GM12878 (cell line): ENCODE results near the gene IRF2BPL. TPM values are rescaled to one million over a fixed set of nuclear protein-coding genes. Genes with fewer than 3 reads are reported as not detected.

Source experiments
- BCL11A ChIP-seq: IDR thresholded peaks from 2 replicates; pipeline ENCODE4 v1.6.1; 2011; ENCODE audit warnings: low read depth, low read length
- CREM ChIP-seq: IDR thresholded peaks from 2 replicates; pipeline ENCODE4 v1.6.1; 2014; ENCODE audit warnings: antibody characterized with exemption, low read depth
- HDGF ChIP-seq: fragments of 450-650 bp; IDR thresholded peaks from 2 replicates; pipeline ENCODE4 v1.6.1; 2016; ENCODE audit warnings: antibody characterized with exemption
- IRF4 ChIP-seq: IDR thresholded peaks from 2 replicates; pipeline ENCODE4 v1.6.1; 2011; ENCODE audit warnings: low read depth, low read length
- MTA2 ChIP-seq: fragments of 450-650 bp; IDR thresholded peaks from 2 replicates; pipeline ENCODE4 v1.6.1; 2016; ENCODE audit warnings: low read depth, mild to moderate bottlenecking, moderate library complexity
- MXI1 ChIP-seq: fragments of 150-350 bp; IDR thresholded peaks from 2 replicates; pipeline ENCODE4 v1.6.1; 2011; ENCODE audit warnings: low read depth, mild to moderate bottlenecking, inconsistent platforms, low read length, improper control_type of control experiment
- SRF ChIP-seq, 2 experiments: IDR thresholded peaks; 2 replicates each; pipeline ENCODE4 v1.6.1; 2011; ENCODE audit warnings: low read depth in 2 of 2, low read length in 2 of 2, mild to moderate bottlenecking in 1 of 2, moderate library complexity in 1 of 2
- STAT3 ChIP-seq: IDR thresholded peaks from 2 replicates; pipeline ENCODE4 v1.6.1; 2011; ENCODE audit warnings: low read depth, low read length, improper control_type of control experiment
- SUPT20H ChIP-seq: IDR thresholded peaks from 2 replicates; pipeline ENCODE4 v1.6.1; 2011; ENCODE audit warnings: low read depth, mild to moderate bottlenecking, low read length, moderate library complexity, borderline replicate concordance; ENCODE audit not compliant: control insufficient read depth
- polyA plus RNA-seq, 11 experiments: library from polyadenylated mRNA; depleted of rRNA in 4 of 11; unstranded in 6 of 11; stranded (reverse) in 5 of 11; fragments of >200 nt; fragmentation: Nextera tagmentation in 4 of 11; fragmentation: Illumina TruSeq in 1 of 11; extraction: Ambion mirVana in 4 of 11; extraction: Trizol in 1 of 11; gene quantifications; 1 replicate in 1 of 11; 2 replicates in 10 of 11; pipeline versions ENCODE4 v1.2.1 to v1.2.3, GENCODE V29; 2011 to 2016; ENCODE audit warnings: inconsistent platforms in 2 of 11, missing spikeins in 2 of 11, low read depth in 1 of 11
- total RNA-seq, 4 experiments: library from RNA; depleted of rRNA in 3 of 4; stranded (reverse); fragments of >200 nt in 3 of 4; fragmentation: Illumina TruSeq in 1 of 4; extraction: Trizol in 1 of 4; gene quantifications; 2 replicates each; pipeline versions ENCODE4 v1.2.1 to v1.2.3, GENCODE V29; 2013 to 2021
- TF ChIP-seq, protein P1 (sequence below): fragments of 450-650 bp; IDR thresholded peaks from 2 replicates; pipeline ENCODE4 v1.6.1; 2016; ENCODE audit warnings: mild to moderate bottlenecking
- TF ChIP-seq, protein P2 (sequence below): IDR thresholded peaks from 2 replicates; pipeline ENCODE4 v1.6.1; 2012; ENCODE audit warnings: mild to moderate bottlenecking, low read depth, low read length
- TF ChIP-seq, protein P3 (sequence below): fragments of 450-650 bp; conservative IDR thresholded peaks from 2 replicates; pipeline ENCODE4 v1.6.1; 2017; ENCODE audit warnings: mild to moderate bottlenecking, moderate library complexity
- TF ChIP-seq, protein P4 (sequence below): fragments of 450-650 bp; IDR thresholded peaks from 2 replicates; pipeline ENCODE4 v1.6.1; 2017; ENCODE audit warnings: mild to moderate bottlenecking, moderate library complexity

Gene IRF2BPL
- total and polyA plus RNA-seq, 10 of the 15 experiments (the other 5 are each of a cell fraction or from before 2014, with no cell fraction given): 1.2 to 34.5 (median 3.1) TPM

DNA sequence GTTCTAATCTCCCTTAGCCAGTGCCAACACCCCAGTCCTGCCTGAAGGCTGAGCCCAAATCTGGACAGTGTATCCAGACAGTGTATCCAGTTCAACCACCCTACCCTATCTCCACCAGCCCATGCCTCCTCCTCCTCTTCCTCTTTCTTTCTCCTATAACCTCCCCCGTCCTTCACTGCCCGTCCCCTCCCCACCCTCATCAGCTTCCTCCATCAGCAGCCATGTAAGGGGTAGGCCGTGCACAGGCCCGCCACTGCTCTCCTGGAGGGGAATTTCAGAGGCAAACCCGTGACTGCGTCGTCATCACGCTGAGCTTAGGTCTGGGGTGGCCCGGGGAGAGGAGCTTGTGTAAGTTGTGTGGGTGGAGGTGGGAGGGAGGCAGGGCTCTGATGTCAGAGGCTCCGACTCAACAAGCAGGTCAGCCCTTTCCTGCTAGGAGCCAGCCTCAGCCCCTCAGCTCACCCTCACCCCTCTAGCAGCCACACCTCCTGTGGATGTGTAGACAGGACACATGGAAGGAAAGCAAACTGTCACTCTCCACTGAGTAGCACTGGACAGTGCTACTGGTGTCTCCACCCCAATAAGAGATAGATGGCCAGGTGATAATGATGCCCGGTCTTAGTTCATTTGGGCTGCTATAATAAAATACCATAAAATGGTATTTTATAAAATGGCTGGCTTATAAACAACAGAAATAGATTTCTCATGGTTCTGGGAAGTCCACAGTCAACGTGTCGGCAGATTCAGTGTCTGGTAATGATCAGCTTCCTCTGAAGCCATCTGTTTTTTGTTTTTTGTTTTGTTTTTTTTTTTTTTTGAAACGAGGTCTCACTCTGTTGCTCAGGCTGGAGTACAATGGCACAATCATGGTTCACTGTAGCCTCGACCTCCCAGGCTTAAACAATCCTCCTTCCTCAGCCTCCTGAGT, 50.5 kb downstream of the IRF2BPL start (continued):
- TF ChIP-seq STAT3 (no peak), SRF (IDR thresholded peaks at IDR 0.05; ENCODE audit: low read depth in 2 of 2, low read length in 2 of 2) (0 out of 4 replicates have a peak, but pooled peaks of 1 of the 2 experiments have one; percentile 6), HDGF (peak; percentile 98), MTA2 (peak; percentile 45; the same call in 1 of the 2 replicates), MXI1 (no peak), CREM (peak; percentile 94), BCL11A (0 out of 2 replicates have a peak, but pooled peaks have one; percentile 41), SUPT20H (no peak), IRF4 (no peak)
- TF ChIP-seq, protein P1, sequence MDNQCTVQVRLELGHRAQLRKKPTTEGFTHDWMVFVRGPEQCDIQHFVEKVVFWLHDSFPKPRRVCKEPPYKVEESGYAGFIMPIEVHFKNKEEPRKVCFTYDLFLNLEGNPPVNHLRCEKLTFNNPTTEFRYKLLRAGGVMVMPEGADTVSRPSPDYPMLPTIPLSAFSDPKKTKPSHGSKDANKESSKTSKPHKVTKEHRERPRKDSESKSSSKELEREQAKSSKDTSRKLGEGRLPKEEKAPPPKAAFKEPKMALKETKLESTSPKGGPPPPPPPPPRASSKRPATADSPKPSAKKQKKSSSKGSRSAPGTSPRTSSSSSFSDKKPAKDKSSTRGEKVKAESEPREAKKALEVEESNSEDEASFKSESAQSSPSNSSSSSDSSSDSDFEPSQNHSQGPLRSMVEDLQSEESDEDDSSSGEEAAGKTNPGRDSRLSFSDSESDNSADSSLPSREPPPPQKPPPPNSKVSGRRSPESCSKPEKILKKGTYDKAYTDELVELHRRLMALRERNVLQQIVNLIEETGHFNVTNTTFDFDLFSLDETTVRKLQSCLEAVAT: 0 out of 2 replicates have a peak, but pooled peaks have one; percentile 26
- TF ChIP-seq, protein P2, sequence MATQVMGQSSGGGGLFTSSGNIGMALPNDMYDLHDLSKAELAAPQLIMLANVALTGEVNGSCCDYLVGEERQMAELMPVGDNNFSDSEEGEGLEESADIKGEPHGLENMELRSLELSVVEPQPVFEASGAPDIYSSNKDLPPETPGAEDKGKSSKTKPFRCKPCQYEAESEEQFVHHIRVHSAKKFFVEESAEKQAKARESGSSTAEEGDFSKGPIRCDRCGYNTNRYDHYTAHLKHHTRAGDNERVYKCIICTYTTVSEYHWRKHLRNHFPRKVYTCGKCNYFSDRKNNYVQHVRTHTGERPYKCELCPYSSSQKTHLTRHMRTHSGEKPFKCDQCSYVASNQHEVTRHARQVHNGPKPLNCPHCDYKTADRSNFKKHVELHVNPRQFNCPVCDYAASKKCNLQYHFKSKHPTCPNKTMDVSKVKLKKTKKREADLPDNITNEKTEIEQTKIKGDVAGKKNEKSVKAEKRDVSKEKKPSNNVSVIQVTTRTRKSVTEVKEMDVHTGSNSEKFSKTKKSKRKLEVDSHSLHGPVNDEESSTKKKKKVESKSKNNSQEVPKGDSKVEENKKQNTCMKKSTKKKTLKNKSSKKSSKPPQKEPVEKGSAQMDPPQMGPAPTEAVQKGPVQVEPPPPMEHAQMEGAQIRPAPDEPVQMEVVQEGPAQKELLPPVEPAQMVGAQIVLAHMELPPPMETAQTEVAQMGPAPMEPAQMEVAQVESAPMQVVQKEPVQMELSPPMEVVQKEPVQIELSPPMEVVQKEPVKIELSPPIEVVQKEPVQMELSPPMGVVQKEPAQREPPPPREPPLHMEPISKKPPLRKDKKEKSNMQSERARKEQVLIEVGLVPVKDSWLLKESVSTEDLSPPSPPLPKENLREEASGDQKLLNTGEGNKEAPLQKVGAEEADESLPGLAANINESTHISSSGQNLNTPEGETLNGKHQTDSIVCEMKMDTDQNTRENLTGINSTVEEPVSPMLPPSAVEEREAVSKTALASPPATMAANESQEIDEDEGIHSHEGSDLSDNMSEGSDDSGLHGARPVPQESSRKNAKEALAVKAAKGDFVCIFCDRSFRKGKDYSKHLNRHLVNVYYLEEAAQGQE: no peak
- TF ChIP-seq, protein P3, sequence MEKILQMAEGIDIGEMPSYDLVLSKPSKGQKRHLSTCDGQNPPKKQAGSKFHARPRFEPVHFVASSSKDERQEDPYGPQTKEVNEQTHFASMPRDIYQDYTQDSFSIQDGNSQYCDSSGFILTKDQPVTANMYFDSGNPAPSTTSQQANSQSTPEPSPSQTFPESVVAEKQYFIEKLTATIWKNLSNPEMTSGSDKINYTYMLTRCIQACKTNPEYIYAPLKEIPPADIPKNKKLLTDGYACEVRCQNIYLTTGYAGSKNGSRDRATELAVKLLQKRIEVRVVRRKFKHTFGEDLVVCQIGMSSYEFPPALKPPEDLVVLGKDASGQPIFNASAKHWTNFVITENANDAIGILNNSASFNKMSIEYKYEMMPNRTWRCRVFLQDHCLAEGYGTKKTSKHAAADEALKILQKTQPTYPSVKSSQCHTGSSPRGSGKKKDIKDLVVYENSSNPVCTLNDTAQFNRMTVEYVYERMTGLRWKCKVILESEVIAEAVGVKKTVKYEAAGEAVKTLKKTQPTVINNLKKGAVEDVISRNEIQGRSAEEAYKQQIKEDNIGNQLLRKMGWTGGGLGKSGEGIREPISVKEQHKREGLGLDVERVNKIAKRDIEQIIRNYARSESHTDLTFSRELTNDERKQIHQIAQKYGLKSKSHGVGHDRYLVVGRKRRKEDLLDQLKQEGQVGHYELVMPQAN: no peak
- TF ChIP-seq, protein P4, sequence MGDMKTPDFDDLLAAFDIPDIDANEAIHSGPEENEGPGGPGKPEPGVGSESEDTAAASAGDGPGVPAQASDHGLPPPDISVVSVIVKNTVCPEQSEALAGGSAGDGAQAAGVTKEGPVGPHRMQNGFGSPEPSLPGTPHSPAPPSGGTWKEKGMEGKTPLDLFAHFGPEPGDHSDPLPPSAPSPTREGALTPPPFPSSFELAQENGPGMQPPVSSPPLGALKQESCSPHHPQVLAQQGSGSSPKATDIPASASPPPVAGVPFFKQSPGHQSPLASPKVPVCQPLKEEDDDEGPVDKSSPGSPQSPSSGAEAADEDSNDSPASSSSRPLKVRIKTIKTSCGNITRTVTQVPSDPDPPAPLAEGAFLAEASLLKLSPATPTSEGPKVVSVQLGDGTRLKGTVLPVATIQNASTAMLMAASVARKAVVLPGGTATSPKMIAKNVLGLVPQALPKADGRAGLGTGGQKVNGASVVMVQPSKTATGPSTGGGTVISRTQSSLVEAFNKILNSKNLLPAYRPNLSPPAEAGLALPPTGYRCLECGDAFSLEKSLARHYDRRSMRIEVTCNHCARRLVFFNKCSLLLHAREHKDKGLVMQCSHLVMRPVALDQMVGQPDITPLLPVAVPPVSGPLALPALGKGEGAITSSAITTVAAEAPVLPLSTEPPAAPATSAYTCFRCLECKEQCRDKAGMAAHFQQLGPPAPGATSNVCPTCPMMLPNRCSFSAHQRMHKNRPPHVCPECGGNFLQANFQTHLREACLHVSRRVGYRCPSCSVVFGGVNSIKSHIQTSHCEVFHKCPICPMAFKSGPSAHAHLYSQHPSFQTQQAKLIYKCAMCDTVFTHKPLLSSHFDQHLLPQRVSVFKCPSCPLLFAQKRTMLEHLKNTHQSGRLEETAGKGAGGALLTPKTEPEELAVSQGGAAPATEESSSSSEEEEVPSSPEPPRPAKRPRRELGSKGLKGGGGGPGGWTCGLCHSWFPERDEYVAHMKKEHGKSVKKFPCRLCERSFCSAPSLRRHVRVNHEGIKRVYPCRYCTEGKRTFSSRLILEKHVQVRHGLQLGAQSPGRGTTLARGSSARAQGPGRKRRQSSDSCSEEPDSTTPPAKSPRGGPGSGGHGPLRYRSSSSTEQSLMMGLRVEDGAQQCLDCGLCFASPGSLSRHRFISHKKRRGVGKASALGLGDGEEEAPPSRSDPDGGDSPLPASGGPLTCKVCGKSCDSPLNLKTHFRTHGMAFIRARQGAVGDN: peak; percentile 93
